HCT116 (cell line): Measurements from ENCODE around the gene KMO. TPM values are rescaled to one million over a fixed set of nuclear protein-coding genes. Genes with fewer than 3 reads are reported as not detected.

ENCODE experiments used
- ATAC-seq: fragments of 200-7000 bp; cut with Tn5 transposase; 2 replicates; pipeline ENCODE4 v1.9.1; 2020; ENCODE audit warnings: mild to moderate bottlenecking, moderate library complexity
- BruUV-seq: library from RNA; stranded (reverse); fragments of 400-500 nt; replicated peaks from 2 replicates; lab custom pipeline; 2021; lab: Mats Ljungman, UMichigan
- CTCF ChIA-PET: fragments of 300-600 bp; sonication (Branson Sonifier 250); formaldehyde crosslinking; loops from one replicate; lab custom pipeline; 2021; ENCODE audit warnings: antibody characterized with exemption; lab: Charles Lee
- POLR2A ChIA-PET: fragments of 300-600, 350-600 bp; sonication (Branson Sonifier 250); formaldehyde crosslinking; loops from one replicate; lab custom pipeline; 2021; ENCODE audit warnings: antibody characterized with exemption; lab: Charles Lee
- RAD21 ChIA-PET, 2 experiments: fragments of 300-600 bp; sonication (Branson Sonifier 250); formaldehyde crosslinking; loops; one replicate each; lab custom pipeline; 2023; ENCODE audit warnings: low total read pairs in 2 of 2; ENCODE audit not compliant: uncharacterized antibody in 2 of 2, unreplicated experiment in 2 of 2, low non-redundant PET in 1 of 2; lab: Charles Lee
- DNase-seq: peaks from one replicate; pipeline ENCODE4 v3.0.0-alpha.2; 2010; ENCODE audit warnings: low read depth, low spot score
- H2AFZ ChIP-seq: fragments of 200-600 bp; shearing (Covaris generic), sonication (generic); 2 replicates; pipeline ENCODE4 v1.6.1; 2017; ENCODE audit warnings: low read depth, mixed run types, mixed read lengths, antibody characterized with exemption, low read length; ENCODE audit not compliant: poor library complexity, severe bottlenecking
- H3K27ac ChIP-seq: 2 replicates; pipeline ENCODE4 v1.5.1; 2012; ENCODE audit warnings: low read depth, low read length
- H3K27me3 ChIP-seq: fragments of 200-600 bp; sonication (generic); 2 replicates; pipeline ENCODE4 v1.6.1; 2016; ENCODE audit warnings: mixed run types, low read length, mixed read lengths; ENCODE audit not compliant: insufficient read depth
- H3K36me3 ChIP-seq, 2 experiments: fragments of 200-500 bp in 1 of 2; fragments of 200-600 bp in 1 of 2; sonication (Bioruptor generic) in 1 of 2; sonication (generic) in 1 of 2; 2 replicates each; pipeline versions ENCODE4 v1.5.1 to v1.6.1; 2014 to 2016; ENCODE audit warnings: low read length in 2 of 2, inconsistent platforms in 1 of 2, mixed read lengths in 1 of 2, mixed run types in 1 of 2; ENCODE audit not compliant: insufficient read depth in 2 of 2, control insufficient read depth in 1 of 2
- H3K4me1 ChIP-seq, 2 experiments: fragments of 200-600 bp in 1 of 2; sonication (generic) in 1 of 2; 2 replicates each; pipeline versions ENCODE4 v1.5.1 to v1.6.1; 2012 to 2017; ENCODE audit warnings: low read length in 2 of 2, inconsistent platforms in 1 of 2, mild to moderate bottlenecking in 1 of 2, mixed read lengths in 1 of 2, mixed run types in 1 of 2, moderate library complexity in 1 of 2; ENCODE audit not compliant: insufficient read depth in 2 of 2, control insufficient read depth in 1 of 2
- H3K4me2 ChIP-seq: fragments of 200-600 bp; sonication (generic); 2 replicates; pipeline ENCODE4 v1.6.1; 2017; ENCODE audit warnings: mixed run types, low read length, mixed read lengths
- H3K4me3 ChIP-seq, 2 experiments: fragments of 200-600 bp in 1 of 2; sonication (generic) in 1 of 2; replicated peaks in 1 of 2; 2 replicates each; pipeline ENCODE4 v1.5.1; 2011 to 2016; ENCODE audit warnings: low read length in 2 of 2, control low read depth in 1 of 2, low read depth in 1 of 2, mild to moderate bottlenecking in 1 of 2, mixed read lengths in 1 of 2, mixed run types in 1 of 2
- H3K79me2 ChIP-seq: fragments of 200-600 bp; sonication (generic); 2 replicates; pipeline ENCODE4 v1.6.1; 2017; ENCODE audit warnings: mild to moderate bottlenecking, mixed run types, low read length, moderate library complexity, mixed read lengths; ENCODE audit not compliant: insufficient read depth
- H3K9ac ChIP-seq: fragments of 200-600 bp; sonication (generic); 2 replicates; pipeline ENCODE4 v1.6.1; 2016; ENCODE audit warnings: low read length, mixed read lengths
- H3K9me2 ChIP-seq: fragments of 200-600 bp; sonication (generic), shearing (Covaris generic); 2 replicates; pipeline ENCODE4 v1.6.1; 2017; ENCODE audit warnings: mixed run types, mild to moderate bottlenecking, moderate library complexity; ENCODE audit not compliant: insufficient read depth
- H3K9me3 ChIP-seq, 2 experiments: fragments of 200-500 bp in 1 of 2; fragments of 200-600 bp in 1 of 2; sonication (Bioruptor generic) in 1 of 2; sonication (generic) in 1 of 2; 2 replicates each; pipeline ENCODE4 v1.6.1; 2014 to 2017; ENCODE audit warnings: low read length in 2 of 2, mixed read lengths in 2 of 2, inconsistent platforms in 1 of 2, low read depth in 1 of 2, mild to moderate bottlenecking in 1 of 2, mixed run types in 1 of 2, moderate library complexity in 1 of 2; ENCODE audit not compliant: control insufficient read depth in 1 of 2, insufficient read depth in 1 of 2
- H4K20me1 ChIP-seq: fragments of 200-600 bp; sonication (generic), shearing (Covaris generic); 2 replicates; pipeline ENCODE4 v1.6.1; 2017; ENCODE audit warnings: mixed run types, mild to moderate bottlenecking, moderate library complexity; ENCODE audit not compliant: insufficient read depth
- CEBPB ChIP-seq: IDR thresholded peaks from 2 replicates; pipeline ENCODE4 v1.6.1; 2012; ENCODE audit warnings: low read depth
- EGR1 ChIP-seq: IDR thresholded peaks from 2 replicates; pipeline ENCODE4 v1.6.1; 2012; ENCODE audit warnings: low read depth
- ELF1 ChIP-seq: IDR thresholded peaks from 2 replicates; pipeline ENCODE4 v1.6.1; 2012; ENCODE audit warnings: low read depth, borderline replicate concordance
- EZH2phosphoT487 ChIP-seq: fragments of 200-600 bp; IDR thresholded peaks from 2 replicates; pipeline ENCODE4 v1.6.1; 2018; ENCODE audit warnings: antibody characterized with exemption, borderline replicate concordance
- FOSL1 ChIP-seq: IDR thresholded peaks from 2 replicates; pipeline ENCODE4 v1.6.1; 2012; ENCODE audit warnings: low read depth
- JUND ChIP-seq: IDR thresholded peaks from 2 replicates; pipeline ENCODE4 v1.6.1; 2012
- POLR2A ChIP-seq: IDR thresholded peaks from 2 replicates; pipeline ENCODE4 v1.7.0; 2011; ENCODE audit warnings: borderline replicate concordance; ENCODE audit not compliant: insufficient read depth, insufficient read length; ENCODE audit errors: extremely low read depth
- POLR2AphosphoS5 ChIP-seq: IDR thresholded peaks from 2 replicates; pipeline ENCODE4 v1.6.1; 2011; ENCODE audit warnings: mild to moderate bottlenecking, low read depth, low read length, moderate library complexity
- RAD21 ChIP-seq: IDR thresholded peaks from 2 replicates; pipeline ENCODE4 v1.6.1; 2012; ENCODE audit warnings: low read depth, mild to moderate bottlenecking
- SIN3A ChIP-seq: IDR thresholded peaks from 2 replicates; pipeline ENCODE4 v1.6.1; 2012; ENCODE audit warnings: low read depth
- SP1 ChIP-seq: IDR thresholded peaks from 2 replicates; pipeline ENCODE4 v1.6.1; 2012; ENCODE audit warnings: low read depth
- SRF ChIP-seq: IDR thresholded peaks from 2 replicates; pipeline ENCODE4 v1.6.1; 2012; ENCODE audit warnings: low read depth
- TCF7L2 ChIP-seq: IDR thresholded peaks from 2 replicates; pipeline ENCODE4 v1.7.0; 2011; ENCODE audit warnings: borderline replicate concordance, inconsistent platforms; ENCODE audit not compliant: insufficient read depth, insufficient read length; ENCODE audit errors: extremely low read depth
- YY1 ChIP-seq: IDR thresholded peaks from 2 replicates; pipeline ENCODE4 v1.6.1; 2011; ENCODE audit warnings: low read length, low read depth, moderate library complexity, mild to moderate bottlenecking; ENCODE audit not compliant: insufficient replicate concordance; ENCODE audit errors: extremely low read depth
- intact Hi-C: fragments of 100-400 bp; cut with micrococcal nuclease; formaldehyde crosslinking; loops from 2 replicates; pipeline ENCODE4 v1.10.0; 2022
- total RNA-seq: library from RNA; stranded (reverse); gene quantifications from one replicate; pipeline ENCODE4 v1.2.1, GENCODE V29; 2021; ENCODE audit not compliant: unreplicated experiment
- TF ChIP-seq, protein P1 (sequence below): IDR thresholded peaks from 2 replicates; pipeline ENCODE4 v1.6.1; 2011; ENCODE audit warnings: mild to moderate bottlenecking, low read length, moderate library complexity; ENCODE audit not compliant: insufficient replicate concordance; ENCODE audit errors: extremely low read depth
- TF ChIP-seq, protein P2 (sequence below): IDR thresholded peaks from 2 replicates; pipeline ENCODE4 v1.6.1; 2012
- TF ChIP-seq, protein P3 (sequence below): IDR thresholded peaks from 2 replicates; pipeline ENCODE4 v1.6.1; 2012
- TF ChIP-seq, protein P4 (sequence below), 3 experiments: fragments of 200-600 bp in 1 of 3; sonication (generic) in 1 of 3; IDR thresholded peaks in 2 of 3; conservative IDR thresholded peaks in 1 of 3; 2 replicates each; pipeline ENCODE4 v1.5.1; 2012 to 2017; ENCODE audit warnings: low read depth in 2 of 3, low read length in 2 of 3, antibody characterized with exemption in 1 of 3, borderline replicate concordance in 1 of 3, control low read depth in 1 of 3, mild to moderate bottlenecking in 1 of 3, mixed read lengths in 1 of 3, mixed run types in 1 of 3, moderate library complexity in 1 of 3; ENCODE audit not compliant: insufficient read depth in 1 of 3
- TF ChIP-seq, protein P5 (sequence below): IDR thresholded peaks from 2 replicates; pipeline ENCODE4 v1.6.1; 2012; ENCODE audit warnings: low read depth

The KMO gene
- total RNA-seq, 1 experiment from 2014 or later = not detected

DNA sequence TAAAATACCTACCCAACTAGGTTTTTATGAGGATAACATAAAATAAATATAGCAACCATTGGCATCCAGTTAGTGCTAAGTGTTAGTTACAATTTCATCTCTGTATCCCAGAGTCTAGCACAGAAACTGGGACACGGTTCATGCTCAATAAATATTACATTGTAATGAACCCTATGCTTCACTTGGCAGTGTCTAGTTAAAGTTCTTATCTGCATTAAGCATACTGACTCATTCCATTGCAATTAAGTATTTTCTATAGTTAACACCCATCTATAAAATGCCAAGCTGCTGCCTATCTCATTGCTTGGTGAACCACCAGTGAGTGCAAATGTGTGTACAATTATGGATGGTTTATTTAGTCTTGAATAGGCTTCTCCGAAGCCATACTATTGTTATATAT lies 92.8 kb downstream of the KMO start:
- Histone ChIP-seq H3K9me2 (no peaks in the 10 kb centered on the region), H3K36me3 (no peaks in the 10 kb centered on the region), H3K27ac (no peak overlapping the region), H3K4me1 (no peaks in the 10 kb centered on the region), H4K20me1 (no peaks in the 10 kb centered on the region), H2AFZ (no peak overlapping the region), H3K4me3 (no peak overlapping the region), H3K79me2 (no peaks in the 10 kb centered on the region), H3K27me3 (no peaks in the 10 kb centered on the region), H3K9ac (no peak overlapping the region), H3K9me3 (no peaks in the 10 kb centered on the region), H3K4me2 (no peak overlapping the region)
- ChIA-PET CTCF (no interaction called here), POLR2A (no interaction called here), RAD21 (no interaction called here)
- BruUV-seq = no TSS peak
- ATAC-seq (no peak), DNase-seq (no peak)
- intact Hi-C loops = no loop called here
- TF ChIP-seq SIN3A = no peak
- no peak for TF ChIP-seq SRF
- TF ChIP-seq SP1 = no peak
- TF ChIP-seq TCF7L2 = no peak
- no peak for TF ChIP-seq YY1
- TF ChIP-seq ELF1 = no peak
- TF ChIP-seq, protein P1, sequence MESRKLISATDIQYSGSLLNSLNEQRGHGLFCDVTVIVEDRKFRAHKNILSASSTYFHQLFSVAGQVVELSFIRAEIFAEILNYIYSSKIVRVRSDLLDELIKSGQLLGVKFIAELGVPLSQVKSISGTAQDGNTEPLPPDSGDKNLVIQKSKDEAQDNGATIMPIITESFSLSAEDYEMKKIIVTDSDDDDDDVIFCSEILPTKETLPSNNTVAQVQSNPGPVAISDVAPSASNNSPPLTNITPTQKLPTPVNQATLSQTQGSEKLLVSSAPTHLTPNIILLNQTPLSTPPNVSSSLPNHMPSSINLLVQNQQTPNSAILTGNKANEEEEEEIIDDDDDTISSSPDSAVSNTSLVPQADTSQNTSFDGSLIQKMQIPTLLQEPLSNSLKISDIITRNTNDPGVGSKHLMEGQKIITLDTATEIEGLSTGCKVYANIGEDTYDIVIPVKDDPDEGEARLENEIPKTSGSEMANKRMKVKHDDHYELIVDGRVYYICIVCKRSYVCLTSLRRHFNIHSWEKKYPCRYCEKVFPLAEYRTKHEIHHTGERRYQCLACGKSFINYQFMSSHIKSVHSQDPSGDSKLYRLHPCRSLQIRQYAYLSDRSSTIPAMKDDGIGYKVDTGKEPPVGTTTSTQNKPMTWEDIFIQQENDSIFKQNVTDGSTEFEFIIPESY = no peak
- no peak for TF ChIP-seq EZH2phosphoT487
- TF ChIP-seq CEBPB = no peak
- TF ChIP-seq, protein P2, sequence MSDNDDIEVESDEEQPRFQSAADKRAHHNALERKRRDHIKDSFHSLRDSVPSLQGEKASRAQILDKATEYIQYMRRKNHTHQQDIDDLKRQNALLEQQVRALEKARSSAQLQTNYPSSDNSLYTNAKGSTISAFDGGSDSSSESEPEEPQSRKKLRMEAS = no peak
- no peak for TF ChIP-seq EGR1
- TF ChIP-seq, protein P3, sequence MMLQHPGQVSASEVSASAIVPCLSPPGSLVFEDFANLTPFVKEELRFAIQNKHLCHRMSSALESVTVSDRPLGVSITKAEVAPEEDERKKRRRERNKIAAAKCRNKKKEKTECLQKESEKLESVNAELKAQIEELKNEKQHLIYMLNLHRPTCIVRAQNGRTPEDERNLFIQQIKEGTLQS = no peak
- no peak for TF ChIP-seq FOSL1
- TF ChIP-seq, protein P4, sequence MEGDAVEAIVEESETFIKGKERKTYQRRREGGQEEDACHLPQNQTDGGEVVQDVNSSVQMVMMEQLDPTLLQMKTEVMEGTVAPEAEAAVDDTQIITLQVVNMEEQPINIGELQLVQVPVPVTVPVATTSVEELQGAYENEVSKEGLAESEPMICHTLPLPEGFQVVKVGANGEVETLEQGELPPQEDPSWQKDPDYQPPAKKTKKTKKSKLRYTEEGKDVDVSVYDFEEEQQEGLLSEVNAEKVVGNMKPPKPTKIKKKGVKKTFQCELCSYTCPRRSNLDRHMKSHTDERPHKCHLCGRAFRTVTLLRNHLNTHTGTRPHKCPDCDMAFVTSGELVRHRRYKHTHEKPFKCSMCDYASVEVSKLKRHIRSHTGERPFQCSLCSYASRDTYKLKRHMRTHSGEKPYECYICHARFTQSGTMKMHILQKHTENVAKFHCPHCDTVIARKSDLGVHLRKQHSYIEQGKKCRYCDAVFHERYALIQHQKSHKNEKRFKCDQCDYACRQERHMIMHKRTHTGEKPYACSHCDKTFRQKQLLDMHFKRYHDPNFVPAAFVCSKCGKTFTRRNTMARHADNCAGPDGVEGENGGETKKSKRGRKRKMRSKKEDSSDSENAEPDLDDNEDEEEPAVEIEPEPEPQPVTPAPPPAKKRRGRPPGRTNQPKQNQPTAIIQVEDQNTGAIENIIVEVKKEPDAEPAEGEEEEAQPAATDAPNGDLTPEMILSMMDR (IDR thresholded peaks at IDR 0.05 in 2 of 3, conservative IDR thresholded peaks at IDR 0.05 in 1 of 3; ENCODE audit: borderline replicate concordance in 1 of 3, insufficient read depth in 1 of 3, low read depth in 2 of 3, low read length in 2 of 3) = no peak
- no peak for TF ChIP-seq JUND
- no peak for TF ChIP-seq POLR2AphosphoS5
- no peak for TF ChIP-seq RAD21
- TF ChIP-seq, protein P5, sequence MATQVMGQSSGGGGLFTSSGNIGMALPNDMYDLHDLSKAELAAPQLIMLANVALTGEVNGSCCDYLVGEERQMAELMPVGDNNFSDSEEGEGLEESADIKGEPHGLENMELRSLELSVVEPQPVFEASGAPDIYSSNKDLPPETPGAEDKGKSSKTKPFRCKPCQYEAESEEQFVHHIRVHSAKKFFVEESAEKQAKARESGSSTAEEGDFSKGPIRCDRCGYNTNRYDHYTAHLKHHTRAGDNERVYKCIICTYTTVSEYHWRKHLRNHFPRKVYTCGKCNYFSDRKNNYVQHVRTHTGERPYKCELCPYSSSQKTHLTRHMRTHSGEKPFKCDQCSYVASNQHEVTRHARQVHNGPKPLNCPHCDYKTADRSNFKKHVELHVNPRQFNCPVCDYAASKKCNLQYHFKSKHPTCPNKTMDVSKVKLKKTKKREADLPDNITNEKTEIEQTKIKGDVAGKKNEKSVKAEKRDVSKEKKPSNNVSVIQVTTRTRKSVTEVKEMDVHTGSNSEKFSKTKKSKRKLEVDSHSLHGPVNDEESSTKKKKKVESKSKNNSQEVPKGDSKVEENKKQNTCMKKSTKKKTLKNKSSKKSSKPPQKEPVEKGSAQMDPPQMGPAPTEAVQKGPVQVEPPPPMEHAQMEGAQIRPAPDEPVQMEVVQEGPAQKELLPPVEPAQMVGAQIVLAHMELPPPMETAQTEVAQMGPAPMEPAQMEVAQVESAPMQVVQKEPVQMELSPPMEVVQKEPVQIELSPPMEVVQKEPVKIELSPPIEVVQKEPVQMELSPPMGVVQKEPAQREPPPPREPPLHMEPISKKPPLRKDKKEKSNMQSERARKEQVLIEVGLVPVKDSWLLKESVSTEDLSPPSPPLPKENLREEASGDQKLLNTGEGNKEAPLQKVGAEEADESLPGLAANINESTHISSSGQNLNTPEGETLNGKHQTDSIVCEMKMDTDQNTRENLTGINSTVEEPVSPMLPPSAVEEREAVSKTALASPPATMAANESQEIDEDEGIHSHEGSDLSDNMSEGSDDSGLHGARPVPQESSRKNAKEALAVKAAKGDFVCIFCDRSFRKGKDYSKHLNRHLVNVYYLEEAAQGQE = no peak
- TF ChIP-seq POLR2A = no peak
